ENCODE measurements around the gene CEP131.

DNA sequence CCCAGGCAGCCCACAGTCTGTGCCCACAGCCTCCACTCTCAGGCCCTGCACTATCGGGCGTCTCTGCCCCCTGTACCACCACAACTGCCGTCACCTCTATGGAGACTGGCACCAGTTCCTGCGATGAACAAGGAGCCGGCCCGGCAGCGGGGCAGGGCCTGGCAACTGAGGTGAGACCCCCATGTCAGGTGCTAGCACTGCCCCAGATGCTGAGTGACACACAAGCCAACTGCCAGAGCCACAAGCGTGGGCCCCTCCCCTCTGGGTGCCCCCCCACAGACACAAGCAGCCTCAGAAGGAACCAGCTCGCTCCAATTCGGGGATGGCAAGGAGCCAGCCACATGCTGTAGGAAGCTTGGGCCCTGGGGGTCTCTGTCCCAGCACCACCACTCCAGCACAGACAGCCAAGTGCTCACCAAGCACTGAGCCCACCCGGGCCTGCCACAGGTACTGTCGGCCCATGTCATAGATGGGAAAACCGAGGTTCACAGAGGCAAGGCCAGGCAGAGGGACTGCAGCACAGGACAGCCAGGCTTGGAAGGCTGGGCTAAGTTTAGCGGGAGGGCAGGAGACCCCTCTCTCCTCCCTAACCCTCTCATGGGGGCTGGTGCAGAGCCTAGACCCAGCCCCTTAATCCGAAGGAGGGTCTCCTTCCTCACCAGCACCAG lies 58.9 kb downstream of the CEP131 start:
- TF ChIP-seq, protein P1, sequence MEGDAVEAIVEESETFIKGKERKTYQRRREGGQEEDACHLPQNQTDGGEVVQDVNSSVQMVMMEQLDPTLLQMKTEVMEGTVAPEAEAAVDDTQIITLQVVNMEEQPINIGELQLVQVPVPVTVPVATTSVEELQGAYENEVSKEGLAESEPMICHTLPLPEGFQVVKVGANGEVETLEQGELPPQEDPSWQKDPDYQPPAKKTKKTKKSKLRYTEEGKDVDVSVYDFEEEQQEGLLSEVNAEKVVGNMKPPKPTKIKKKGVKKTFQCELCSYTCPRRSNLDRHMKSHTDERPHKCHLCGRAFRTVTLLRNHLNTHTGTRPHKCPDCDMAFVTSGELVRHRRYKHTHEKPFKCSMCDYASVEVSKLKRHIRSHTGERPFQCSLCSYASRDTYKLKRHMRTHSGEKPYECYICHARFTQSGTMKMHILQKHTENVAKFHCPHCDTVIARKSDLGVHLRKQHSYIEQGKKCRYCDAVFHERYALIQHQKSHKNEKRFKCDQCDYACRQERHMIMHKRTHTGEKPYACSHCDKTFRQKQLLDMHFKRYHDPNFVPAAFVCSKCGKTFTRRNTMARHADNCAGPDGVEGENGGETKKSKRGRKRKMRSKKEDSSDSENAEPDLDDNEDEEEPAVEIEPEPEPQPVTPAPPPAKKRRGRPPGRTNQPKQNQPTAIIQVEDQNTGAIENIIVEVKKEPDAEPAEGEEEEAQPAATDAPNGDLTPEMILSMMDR (conservative IDR thresholded peaks at IDR 0.05 in 1 of 2, IDR thresholded peaks at IDR 0.05 in 1 of 2; ENCODE audit: extremely low read depth in 1 of 2, insufficient read depth in 1 of 2, low read depth in 1 of 2, low read length in 2 of 2) = no peak
- no peak for TF ChIP-seq EZH2 (IDR thresholded peaks at IDR 0.05; ENCODE audit: borderline replicate concordance, low read length)

Data from mammary epithelial cell (primary cell).